Neutrophil (primary cell): ENCODE measurements around the gene VSTM4.

Experiments used
- H3K27ac ChIP-seq: fragments of 200-600 bp; sonication (generic); 2 replicates; pipeline ENCODE4 v1.5.1; 2016; ENCODE audit warnings: mild to moderate bottlenecking, moderate library complexity
- H3K27me3 ChIP-seq: fragments of 200-600 bp; sonication (generic); 2 replicates; pipeline ENCODE4 v1.6.0; 2016; ENCODE audit warnings: mild to moderate bottlenecking
- H3K36me3 ChIP-seq: fragments of 200-600 bp; sonication (generic); 2 replicates; pipeline ENCODE4 v1.5.1; 2017
- H3K4me1 ChIP-seq, 2 experiments: fragments of 200-600 bp in 1 of 2; sonication (generic) in 1 of 2; 1 replicate in 1 of 2; 2 replicates in 1 of 2; pipeline versions ENCODE4 v1.5.1 to v1.6.1; 2013 to 2016; ENCODE audit warnings: low read depth in 1 of 2, low read length in 1 of 2, mild to moderate bottlenecking in 1 of 2, moderate library complexity in 1 of 2; ENCODE audit not compliant: control insufficient read depth in 1 of 2, insufficient read depth in 1 of 2
- H3K4me3 ChIP-seq, 2 experiments: fragments of 200-600 bp in 1 of 2; sonication (generic) in 1 of 2; 1 replicate in 1 of 2; 2 replicates in 1 of 2; pipeline ENCODE4 v1.5.1; 2013 to 2016; ENCODE audit warnings: low read depth in 1 of 2, low read length in 1 of 2, mild to moderate bottlenecking in 1 of 2, moderate library complexity in 1 of 2
- H3K9me3 ChIP-seq: fragments of 200-600 bp; sonication (generic); 2 replicates; pipeline ENCODE4 v1.5.1; 2016
- TF ChIP-seq, protein P1 (sequence below): fragments of 200-600 bp; sonication (generic); IDR thresholded peaks from 2 replicates; pipeline ENCODE4 v1.5.1; 2016; ENCODE audit warnings: antibody characterized with exemption

Gene VSTM4

DNA sequence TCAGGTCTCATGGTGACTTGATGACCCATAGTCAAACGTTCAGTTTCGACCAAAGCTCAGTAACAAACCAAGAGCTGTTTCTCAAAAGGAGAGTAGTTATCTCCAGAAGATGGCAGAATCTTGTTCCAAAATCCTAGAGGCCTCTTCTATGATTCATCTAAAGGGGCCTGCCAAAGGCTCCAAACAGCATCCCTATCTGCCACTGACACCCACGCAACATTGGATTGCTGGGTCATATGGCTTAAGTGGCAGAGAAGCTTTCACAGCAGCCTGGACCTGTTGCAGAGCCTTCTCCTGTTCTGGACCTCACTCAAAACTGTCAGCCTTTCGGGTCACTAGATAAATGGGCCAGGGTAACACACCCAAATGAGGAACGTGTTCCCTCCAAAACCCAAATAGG lies 121.7 kb downstream of the VSTM4 start:
- no peaks in the 10 kb centered on the region for H3K4me1 ChIP-seq
- H3K4me3 ChIP-seq, result no peak overlapping the region
- no peaks in the 10 kb centered on the region for H3K9me3 ChIP-seq
- no peaks in the 10 kb centered on the region for H3K36me3 ChIP-seq
- no peaks in the 10 kb centered on the region for H3K27me3 ChIP-seq
- H3K27ac ChIP-seq, result no peak overlapping the region
- TF ChIP-seq, protein P1, sequence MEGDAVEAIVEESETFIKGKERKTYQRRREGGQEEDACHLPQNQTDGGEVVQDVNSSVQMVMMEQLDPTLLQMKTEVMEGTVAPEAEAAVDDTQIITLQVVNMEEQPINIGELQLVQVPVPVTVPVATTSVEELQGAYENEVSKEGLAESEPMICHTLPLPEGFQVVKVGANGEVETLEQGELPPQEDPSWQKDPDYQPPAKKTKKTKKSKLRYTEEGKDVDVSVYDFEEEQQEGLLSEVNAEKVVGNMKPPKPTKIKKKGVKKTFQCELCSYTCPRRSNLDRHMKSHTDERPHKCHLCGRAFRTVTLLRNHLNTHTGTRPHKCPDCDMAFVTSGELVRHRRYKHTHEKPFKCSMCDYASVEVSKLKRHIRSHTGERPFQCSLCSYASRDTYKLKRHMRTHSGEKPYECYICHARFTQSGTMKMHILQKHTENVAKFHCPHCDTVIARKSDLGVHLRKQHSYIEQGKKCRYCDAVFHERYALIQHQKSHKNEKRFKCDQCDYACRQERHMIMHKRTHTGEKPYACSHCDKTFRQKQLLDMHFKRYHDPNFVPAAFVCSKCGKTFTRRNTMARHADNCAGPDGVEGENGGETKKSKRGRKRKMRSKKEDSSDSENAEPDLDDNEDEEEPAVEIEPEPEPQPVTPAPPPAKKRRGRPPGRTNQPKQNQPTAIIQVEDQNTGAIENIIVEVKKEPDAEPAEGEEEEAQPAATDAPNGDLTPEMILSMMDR, result no peak

DNA sequence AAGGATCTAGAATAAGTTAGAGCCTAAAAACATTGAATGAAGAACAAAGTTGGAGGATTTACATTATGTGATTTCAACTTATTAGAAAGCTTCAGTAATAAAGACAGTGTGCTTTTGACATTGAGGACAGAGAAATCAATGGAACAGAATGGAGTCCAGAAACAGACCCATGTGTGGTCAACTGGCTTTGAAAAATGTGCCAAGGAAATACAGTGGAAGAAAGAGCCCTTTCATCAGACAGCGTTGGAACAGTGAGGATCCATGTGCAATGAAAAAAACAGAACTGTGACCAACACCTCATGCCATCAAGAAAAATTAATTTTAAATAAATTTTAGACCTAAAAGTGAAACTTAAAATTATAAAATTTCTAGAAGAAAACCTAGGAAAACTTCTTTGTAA lies 125.1 kb downstream of the VSTM4 start:
- Histone ChIP-seq H3K4me3 (no peak overlapping the region), H3K27ac (no peak overlapping the region), H3K27me3 (no peaks in the 10 kb centered on the region), H3K36me3 (no peaks in the 10 kb centered on the region), H3K4me1 (no peaks in the 10 kb centered on the region), H3K9me3 (no peaks in the 10 kb centered on the region)
- TF ChIP-seq, protein P1, result no peak

DNA sequence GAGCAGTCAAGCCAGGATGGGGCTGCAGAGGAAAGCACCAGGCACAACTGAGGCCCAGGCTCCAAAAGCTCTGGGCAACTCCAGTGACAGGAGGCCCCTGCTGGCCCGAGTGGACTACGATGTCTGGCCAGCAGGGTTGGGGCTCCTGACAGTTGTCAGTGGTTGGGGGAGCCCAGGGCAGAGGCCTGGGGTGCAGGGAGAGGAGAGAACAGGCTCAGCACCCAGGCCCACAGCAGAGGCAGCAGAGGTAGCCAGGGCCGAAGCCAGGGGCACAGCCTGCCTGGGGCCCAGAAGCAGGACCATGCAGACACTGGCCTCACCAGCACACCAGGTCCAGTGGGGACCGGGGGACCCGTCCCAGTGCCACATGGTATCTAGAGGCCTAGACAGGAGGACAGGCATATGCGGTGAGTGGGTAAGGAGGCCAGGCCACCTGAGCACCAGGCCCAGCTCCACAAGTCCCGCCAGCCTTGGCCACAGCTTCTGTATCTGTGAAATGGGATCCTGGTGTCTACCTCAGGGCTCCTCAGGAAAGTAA lies 129.6 kb downstream of the VSTM4 start:
- no peak overlapping the region for H3K27ac ChIP-seq
- TF ChIP-seq, protein P1, result no peak
- peaks cover 45% of the 10 kb centered on the region for H3K36me3 ChIP-seq
- H3K9me3 ChIP-seq, result no peaks in the 10 kb centered on the region
- H3K4me1 ChIP-seq, result no peaks in the 10 kb centered on the region
- H3K4me3 ChIP-seq, result no peak overlapping the region
- no peaks in the 10 kb centered on the region for H3K27me3 ChIP-seq

DNA sequence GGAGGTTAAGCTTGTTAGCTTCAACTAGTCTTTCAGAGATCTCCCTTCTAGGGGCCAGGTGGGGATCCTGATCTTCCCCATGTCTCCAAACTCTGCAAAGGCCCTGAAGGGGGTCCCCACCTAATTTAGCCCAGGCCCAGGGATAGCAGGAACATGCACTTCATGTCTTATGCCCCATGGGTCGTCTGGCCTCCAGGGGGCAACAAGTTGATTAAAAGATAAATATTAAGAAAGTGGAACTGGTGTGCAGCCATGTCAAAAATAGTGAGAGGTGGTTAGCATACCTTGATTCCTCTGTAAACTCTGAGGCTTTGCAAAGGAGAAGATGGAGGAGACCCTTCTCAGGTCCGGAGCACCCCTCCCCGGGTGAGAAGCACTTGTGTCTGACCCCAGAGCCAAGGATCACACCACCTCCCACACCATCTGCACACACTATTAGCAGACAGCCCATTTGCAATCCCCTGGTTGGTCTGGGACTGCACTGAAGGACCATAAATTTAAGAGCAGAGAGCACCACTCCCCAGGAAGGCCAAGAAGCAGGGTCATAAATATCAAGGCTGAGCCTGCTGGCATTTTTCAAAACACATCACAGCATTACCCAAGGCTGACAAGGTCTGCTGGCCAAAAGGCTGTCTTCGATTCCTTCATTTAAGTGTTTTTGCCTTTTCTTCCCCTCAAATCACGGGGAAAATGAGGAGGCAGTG lies 131.5 kb downstream of the VSTM4 start:
- Histone ChIP-seq H3K4me1 (no peaks in the 10 kb centered on the region), H3K4me3 (no peak overlapping the region), H3K9me3 (no peaks in the 10 kb centered on the region), H3K27ac (no peak overlapping the region), H3K36me3 (peaks cover 64% of the 10 kb centered on the region), H3K27me3 (no peaks in the 10 kb centered on the region)
- TF ChIP-seq, protein P1, result no peak

DNA sequence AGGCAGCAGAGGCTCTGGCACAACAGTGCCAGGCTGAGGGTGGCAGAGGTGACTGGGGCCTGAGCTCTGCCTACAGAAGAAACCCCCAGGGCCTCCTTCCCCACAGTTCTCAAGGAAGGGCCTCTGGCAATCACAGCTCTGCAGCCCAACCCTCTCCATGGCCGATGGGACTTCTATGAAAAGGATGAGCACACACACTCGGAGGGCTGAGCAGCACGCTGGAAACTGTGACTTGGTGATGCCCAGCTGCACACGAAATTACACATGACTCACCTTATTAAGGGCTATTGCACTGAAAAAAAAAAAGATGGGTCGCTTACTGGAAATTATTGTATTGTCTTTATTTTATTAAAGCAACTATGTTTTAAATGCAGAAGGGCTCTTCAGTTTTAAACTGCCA lies 132.7 kb downstream of the VSTM4 start:
- TF ChIP-seq, protein P1, result no peak
- Histone ChIP-seq H3K27me3 (no peaks in the 10 kb centered on the region), H3K4me3 (no peak overlapping the region), H3K36me3 (peaks cover 76% of the 10 kb centered on the region), H3K4me1 (no peaks in the 10 kb centered on the region), H3K9me3 (no peaks in the 10 kb centered on the region), H3K27ac (no peak overlapping the region)
